Measurements from ENCODE around the gene CRYL1. TPM values are rescaled to one million over a fixed set of nuclear protein-coding genes. Genes with fewer than 3 reads are reported as not detected.

The CRYL1 gene
- total and polyA plus RNA-seq, 2 of the 13 experiments (the other 11 are each of a cell fraction or from before 2014, with no cell fraction given), result 57.2 to 115 TPM

DNA sequence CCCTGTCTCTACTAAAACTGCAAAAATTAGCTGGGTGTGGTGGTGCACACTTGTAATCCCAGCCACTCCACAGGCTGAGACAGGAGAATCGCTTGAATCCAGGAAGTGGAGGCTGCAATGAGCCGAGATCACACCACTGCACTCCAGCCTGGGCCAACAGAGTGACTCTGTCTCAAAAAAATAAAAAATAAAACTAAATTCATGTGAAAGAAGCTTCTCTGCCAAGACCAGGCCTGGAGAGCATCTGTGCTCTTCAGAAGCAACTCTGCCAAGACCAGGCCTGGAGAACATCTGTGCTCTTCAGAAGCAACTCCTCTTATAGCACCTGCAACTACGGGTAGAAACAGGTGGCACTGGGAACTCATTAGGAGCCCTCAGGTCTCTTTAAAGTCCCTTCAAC lies 37.7 kb downstream of the CRYL1 start (continued):
- TF ChIP-seq, protein P1, sequence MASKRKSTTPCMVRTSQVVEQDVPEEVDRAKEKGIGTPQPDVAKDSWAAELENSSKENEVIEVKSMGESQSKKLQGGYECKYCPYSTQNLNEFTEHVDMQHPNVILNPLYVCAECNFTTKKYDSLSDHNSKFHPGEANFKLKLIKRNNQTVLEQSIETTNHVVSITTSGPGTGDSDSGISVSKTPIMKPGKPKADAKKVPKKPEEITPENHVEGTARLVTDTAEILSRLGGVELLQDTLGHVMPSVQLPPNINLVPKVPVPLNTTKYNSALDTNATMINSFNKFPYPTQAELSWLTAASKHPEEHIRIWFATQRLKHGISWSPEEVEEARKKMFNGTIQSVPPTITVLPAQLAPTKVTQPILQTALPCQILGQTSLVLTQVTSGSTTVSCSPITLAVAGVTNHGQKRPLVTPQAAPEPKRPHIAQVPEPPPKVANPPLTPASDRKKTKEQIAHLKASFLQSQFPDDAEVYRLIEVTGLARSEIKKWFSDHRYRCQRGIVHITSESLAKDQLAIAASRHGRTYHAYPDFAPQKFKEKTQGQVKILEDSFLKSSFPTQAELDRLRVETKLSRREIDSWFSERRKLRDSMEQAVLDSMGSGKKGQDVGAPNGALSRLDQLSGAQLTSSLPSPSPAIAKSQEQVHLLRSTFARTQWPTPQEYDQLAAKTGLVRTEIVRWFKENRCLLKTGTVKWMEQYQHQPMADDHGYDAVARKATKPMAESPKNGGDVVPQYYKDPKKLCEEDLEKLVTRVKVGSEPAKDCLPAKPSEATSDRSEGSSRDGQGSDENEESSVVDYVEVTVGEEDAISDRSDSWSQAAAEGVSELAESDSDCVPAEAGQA (IDR thresholded peaks at IDR 0.05; ENCODE audit: low read depth), result no peak
- TF ChIP-seq, protein P1 (CRISPR knock-in tag; IDR thresholded peaks at IDR 0.05; ENCODE audit: borderline replicate concordance), result no peak
- TF ChIP-seq, protein P2, sequence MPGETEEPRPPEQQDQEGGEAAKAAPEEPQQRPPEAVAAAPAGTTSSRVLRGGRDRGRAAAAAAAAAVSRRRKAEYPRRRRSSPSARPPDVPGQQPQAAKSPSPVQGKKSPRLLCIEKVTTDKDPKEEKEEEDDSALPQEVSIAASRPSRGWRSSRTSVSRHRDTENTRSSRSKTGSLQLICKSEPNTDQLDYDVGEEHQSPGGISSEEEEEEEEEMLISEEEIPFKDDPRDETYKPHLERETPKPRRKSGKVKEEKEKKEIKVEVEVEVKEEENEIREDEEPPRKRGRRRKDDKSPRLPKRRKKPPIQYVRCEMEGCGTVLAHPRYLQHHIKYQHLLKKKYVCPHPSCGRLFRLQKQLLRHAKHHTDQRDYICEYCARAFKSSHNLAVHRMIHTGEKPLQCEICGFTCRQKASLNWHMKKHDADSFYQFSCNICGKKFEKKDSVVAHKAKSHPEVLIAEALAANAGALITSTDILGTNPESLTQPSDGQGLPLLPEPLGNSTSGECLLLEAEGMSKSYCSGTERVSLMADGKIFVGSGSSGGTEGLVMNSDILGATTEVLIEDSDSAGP (CRISPR knock-in tag; IDR thresholded peaks at IDR 0.05; ENCODE audit: borderline replicate concordance), result no peak
- TF ChIP-seq, protein P3, sequence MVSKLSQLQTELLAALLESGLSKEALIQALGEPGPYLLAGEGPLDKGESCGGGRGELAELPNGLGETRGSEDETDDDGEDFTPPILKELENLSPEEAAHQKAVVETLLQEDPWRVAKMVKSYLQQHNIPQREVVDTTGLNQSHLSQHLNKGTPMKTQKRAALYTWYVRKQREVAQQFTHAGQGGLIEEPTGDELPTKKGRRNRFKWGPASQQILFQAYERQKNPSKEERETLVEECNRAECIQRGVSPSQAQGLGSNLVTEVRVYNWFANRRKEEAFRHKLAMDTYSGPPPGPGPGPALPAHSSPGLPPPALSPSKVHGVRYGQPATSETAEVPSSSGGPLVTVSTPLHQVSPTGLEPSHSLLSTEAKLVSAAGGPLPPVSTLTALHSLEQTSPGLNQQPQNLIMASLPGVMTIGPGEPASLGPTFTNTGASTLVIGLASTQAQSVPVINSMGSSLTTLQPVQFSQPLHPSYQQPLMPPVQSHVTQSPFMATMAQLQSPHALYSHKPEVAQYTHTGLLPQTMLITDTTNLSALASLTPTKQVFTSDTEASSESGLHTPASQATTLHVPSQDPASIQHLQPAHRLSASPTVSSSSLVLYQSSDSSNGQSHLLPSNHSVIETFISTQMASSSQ (IDR thresholded peaks at IDR 0.05; ENCODE audit: low read depth), result no peak
- TF ChIP-seq, protein P3 (CRISPR knock-in tag; IDR thresholded peaks at IDR 0.05; ENCODE audit: borderline replicate concordance), result no peak
- TF ChIP-seq ZNF367 (CRISPR knock-in tag; IDR thresholded peaks at IDR 0.05; ENCODE audit: borderline replicate concordance) (no peak), GATA4 (IDR thresholded peaks at IDR 0.05; ENCODE audit: borderline replicate concordance, low read depth) (no peak), ZNF260 (CRISPR knock-in tag; IDR thresholded peaks at IDR 0.05; ENCODE audit: borderline replicate concordance, low read depth) (no peak), ZNF75D (CRISPR knock-in tag; IDR thresholded peaks at IDR 0.05; ENCODE audit: borderline replicate concordance) (no peak), ZNF839 (CRISPR knock-in tag; IDR thresholded peaks at IDR 0.05; ENCODE audit: borderline replicate concordance) (no peak)

All from HepG2 (cell line).